ENCODE results near the gene ANKRD33B.
"Not testable (repeated sequence)": the region's sequence is repeated elsewhere in the genome, so short reads cannot be mapped to it uniquely, and the experiment has no call there.

The ANKRD33B gene

GRCh38 chr5:10563945-10564837, at the start of gene ANKRD33B:
Gene ANKRD33B, plus strand, starts transcription at chr5:10564070. Its CDS starts 398 bp downstream, at chr5:10564468.
- peak; percentile 57 to 71 for DNase-seq (ENCODE audit: low read depth in 2 of 2)

DNA sequence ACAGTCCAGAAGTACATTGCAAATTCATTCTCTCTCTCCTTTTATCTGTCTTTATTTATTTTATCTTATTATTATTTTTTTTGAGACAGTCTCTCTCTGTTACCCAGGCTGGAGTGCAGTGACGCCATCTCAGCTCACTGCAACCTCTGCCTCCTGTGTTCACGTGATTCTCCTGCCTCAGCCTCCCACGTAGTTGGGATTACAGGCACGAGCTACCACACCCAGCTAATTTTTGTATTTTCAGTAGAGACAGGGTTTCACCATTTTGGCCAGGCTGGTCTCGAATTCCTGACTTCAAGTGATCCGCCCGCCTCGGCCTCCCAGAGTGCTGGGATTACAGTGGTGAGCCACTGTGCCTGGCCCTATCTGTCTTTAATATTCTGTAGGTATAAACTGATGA, 49.3 kb upstream of the ANKRD33B start:
- not testable (repeated sequence) for DNase-seq (ENCODE audit: low read depth in 2 of 2)

DNA sequence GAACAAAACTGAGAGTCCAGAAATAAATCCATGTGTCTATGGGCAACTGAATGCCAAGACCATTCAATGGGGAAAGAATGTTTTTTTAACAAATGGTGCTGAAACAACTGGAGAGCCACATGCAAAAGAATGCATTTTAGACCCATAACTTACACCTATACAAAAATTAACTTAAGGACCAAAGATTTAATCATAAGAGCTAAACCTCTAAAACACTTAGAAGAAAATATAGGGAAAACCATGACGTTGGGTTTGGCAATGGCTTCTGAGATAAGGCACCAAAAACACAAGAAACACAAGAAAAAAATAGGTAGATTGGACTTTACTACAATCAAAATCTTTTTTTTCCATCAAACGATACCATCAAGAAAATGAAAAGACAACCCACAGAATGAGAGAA, 48.4 kb upstream of the ANKRD33B start:
- DNase-seq (ENCODE audit: low read depth in 2 of 2) = no peak

- no peak for DNase-seq (ENCODE audit: low read depth in 2 of 2)
These were observed 45.5 kb upstream of the ANKRD33B start for GRCh38 chr5:10518347-10518746.

DNA sequence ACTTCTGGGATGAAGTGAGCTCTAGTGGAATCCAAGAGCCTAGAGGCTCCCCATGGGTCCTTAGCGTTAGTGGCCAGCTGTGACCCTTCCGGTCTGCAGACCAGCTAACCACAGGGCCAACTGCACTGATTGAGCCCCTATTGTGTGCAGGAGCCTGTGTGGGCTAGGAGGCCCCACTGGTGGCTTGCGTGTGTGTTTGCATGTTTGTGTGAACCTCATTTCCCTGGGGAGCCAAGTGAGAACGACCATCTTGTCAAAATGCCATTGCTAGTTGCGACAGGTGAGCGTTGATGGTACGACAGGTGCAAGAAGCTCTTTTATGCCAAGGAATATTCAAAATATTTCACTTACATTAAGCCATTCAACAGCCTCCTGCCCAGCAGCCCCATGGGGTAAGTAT, 44.1 kb upstream of the ANKRD33B start:
- no peak for DNase-seq (ENCODE audit: low read depth in 2 of 2)

GRCh38 chr5:10520706-10521105, 43.2 kb upstream of the ANKRD33B start:
- DNase-seq (ENCODE audit: low read depth in 2 of 2) = no peak

DNA sequence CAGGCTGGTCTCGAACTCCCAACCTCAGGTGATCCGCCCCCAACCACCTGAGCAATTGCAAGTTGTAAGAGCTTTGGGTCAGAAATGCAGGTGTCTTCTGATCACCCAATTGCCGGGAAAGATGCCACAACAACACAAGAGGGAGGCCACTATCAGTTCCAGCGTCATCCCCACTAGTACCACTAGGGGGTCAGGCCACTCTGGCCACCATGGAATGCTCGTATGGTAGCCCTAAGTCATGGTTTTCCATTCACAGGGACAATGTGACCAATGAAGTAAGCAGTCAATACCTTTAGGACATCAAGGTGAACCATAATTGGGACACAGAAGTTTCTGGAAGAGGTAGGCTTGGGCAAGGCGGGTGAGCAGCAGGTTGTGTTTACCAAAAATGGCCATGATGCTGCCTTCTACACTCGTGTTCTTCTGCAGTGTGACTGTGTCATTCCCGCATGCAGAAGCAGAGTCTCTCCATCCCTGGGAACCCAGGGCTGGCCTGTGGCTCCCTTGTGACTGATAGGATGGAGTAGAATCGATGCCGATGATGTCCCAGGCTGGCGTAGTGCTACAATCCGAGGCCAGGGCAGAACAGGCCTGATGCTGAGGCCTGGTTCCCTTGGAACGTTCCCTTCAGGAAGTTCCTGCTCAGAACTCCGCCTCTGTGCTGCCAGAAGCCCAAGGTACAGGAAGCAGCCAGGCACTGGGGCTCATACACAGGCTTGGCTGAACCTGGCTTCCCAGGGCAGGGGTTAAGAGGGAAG, 42.2 kb upstream of the ANKRD33B start:
- no peak for DNase-seq (ENCODE audit: low read depth in 2 of 2)

- DNase-seq (ENCODE audit: low read depth in 2 of 2) = no peak
These were observed 41.7 kb upstream of the ANKRD33B start for GRCh38 chr5:10522224-10522611.

DNA sequence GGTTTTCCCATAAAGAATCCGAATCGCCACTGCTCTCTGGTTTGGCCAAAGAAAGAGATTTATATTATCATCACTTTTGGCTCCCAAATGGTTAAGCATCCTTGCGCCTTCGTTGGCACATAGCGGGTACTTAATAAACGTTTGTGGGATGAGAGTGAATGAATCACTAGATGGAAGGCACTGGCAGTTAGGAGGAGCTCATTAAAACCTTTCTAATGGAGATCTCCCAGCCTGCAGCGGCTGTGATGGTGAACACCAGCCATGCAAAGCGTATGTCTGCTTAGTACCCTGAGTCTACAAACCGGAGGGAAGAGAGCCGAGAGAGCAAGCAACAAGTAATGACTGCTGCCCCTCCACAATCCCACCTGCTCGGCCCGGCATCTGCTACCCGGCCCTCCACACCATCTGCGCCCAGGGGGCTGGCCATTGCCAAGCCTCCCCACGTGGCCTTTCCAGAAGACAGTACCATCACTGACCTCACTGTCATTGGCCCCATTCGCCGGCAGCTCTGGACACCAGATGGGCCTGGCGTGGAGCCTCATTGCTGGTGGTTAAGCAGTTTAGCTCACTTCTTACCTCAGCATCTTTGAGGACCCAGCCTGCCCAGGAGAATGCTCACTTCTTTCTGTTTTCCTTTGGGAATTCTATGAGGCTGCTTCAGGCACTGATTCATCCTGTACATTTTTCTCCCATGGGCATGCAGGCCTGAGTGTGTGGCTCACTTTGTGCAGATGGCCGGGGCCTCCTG, 39.3 kb upstream of the ANKRD33B start:
- DNase-seq (ENCODE audit: low read depth in 2 of 2) = no peak

DNA sequence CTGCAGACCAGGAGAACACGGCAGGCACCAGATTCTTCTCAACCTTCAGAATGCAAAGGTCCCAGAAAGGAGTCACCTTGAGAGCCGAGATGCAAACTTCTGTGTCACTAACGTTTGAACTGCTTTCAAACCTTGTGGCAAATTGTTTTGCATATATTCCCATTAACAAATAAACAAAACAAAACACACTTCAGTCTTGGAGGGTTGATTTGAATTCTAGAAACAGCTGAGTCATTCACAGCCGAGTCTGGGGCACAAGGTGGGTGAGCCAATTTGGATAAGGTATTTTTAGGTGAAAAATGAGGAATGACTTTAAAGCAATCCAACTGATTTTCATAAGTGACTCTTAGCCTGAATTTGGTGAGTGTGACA, 38.8 kb upstream of the ANKRD33B start:
- DNase-seq (ENCODE audit: low read depth in 2 of 2) = no peak

DNA sequence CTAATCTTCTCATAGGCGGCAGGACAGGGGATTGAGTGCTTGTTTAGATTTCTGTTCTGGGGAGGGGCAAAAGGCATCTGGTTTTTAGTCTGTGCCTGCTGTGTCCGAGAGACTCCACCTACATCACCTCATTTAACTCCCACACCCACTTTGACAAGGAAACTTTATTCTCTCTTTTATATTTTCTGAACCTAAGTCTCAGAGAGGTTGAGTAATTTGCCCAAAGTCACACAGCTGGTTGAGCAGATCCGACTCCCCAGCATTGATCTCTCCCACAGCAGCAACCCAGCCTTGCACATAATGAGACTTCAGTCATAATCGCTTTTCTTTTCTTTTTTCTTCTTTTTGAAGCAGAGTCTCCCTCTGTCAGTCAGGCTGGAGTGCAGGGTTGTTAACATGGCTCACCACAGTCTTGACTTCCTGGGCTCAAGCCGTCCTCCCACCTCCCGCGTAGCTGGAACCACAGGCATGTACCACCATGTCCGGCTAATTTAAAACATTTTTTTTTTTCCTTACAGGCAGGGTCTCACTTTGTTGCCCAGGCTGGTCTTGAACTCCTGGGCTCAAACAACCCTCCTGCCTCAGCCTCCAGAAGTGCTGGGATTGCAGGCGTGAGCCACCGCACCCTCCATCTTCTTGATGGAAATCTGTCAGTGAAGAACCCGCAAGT, 36.5 kb upstream of the ANKRD33B start:
- DNase-seq (ENCODE audit: low read depth in 2 of 2) = no peak

DNA sequence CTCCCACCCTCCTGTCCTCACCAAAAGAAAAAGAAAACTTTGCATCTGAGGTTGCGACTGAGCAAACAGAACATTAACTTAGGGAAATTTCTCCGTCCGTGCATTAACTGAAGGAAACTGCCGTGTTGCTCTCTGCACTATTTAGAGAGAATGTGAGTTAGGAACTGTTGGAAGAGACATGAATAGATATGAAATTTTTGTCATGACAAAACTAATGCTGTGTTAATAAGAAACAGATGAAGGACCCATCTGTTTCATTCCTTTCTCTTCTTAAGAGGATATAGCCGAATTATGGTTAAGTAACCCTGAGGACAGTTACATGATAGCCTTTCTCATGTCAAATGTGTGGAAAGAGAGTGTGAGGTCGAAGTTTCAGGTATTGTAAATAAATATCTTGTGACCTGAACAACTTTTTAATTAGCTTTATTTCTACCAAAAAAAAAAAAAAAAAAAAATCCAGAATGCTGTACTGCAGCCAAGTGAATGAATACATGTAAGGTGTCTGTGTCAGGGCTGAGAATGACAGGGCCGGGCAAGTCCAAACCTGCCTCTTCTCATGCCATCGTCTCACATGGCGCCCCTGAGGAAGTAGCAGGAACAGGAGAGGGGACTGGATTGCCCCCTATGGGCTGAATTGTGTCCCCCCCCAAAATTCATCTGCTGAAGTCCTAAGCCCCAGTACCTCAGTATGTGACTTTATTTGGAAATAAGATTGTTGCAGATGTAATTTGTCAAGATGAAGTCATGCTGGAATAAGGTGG, 35.6 kb upstream of the ANKRD33B start:
- no peak for DNase-seq (ENCODE audit: low read depth in 2 of 2)

DNA sequence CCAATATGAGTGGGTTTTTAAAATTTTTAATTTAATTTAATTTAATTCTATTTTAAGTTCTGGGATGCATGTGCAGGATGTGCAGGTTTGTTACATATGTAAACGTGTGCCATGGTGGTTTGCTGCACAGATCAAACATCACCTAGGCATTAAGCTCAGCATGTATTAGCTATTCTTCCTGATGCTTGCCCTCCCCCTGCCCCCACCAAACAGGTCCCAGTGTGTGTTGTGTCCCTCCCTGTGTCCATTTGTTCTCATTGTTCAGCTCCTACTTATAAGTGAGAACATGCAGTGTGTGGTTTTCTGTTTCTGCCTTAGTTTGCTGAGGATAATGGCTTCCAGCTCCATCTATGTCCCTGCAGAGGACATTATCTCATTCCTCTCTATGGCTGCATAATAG, 35.0 kb upstream of the ANKRD33B start:
- no peak for DNase-seq (ENCODE audit: low read depth in 2 of 2)

GRCh38 chr5:10530601-10531320, 33.1 kb upstream of the ANKRD33B start:
- DNase-seq (ENCODE audit: low read depth in 2 of 2) = no peak

DNA sequence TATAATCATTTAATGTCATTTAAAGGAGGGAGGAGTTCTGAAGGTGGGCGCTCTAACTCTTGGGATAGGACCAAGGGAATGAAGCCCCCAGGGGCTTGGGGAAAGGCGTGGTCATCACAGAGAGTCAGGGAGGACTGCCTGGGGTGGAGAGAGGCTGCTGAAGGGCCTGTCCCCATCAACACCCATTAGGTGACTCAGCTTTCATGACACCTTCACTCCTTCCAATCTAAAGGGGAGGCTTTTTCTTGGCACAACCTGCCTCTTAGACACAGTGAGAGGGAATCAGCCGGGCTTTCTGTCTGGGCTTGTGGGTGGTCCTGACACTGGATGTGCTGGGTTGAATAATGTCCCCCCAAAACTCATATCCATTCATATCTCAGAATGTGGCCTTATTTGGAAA, 31.4 kb upstream of the ANKRD33B start:
- no peak for DNase-seq (ENCODE audit: low read depth in 2 of 2)

DNA sequence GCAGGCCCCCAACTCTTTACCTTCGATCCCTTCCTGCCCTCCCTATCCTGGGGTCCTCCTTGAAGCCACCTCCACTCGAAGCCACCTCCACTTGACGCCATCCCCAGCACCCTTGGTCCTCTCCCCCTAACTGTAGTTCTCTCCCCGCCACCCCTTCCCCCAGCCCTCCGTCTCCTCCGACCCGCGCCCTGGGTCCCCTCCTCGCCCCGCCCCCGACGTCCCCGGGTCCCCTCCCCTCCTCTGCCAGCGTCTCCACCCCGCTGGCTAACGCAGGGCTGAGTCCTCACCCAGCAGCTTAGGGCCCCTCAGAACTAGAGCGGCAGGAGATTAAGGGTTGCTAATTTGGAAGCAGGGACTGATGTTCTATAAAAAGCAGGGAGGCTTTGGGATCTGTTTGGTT, 30.6 kb upstream of the ANKRD33B start:
- DNase-seq (ENCODE audit: low read depth in 2 of 2) = no peak

GRCh38 chr5:10534561-10535530, 29.0 kb upstream of the ANKRD33B start:
- DNase-seq (ENCODE audit: low read depth in 2 of 2) = no peak

GRCh38 chr5:10536511-10536910, 27.4 kb upstream of the ANKRD33B start:
- no peak for DNase-seq (ENCODE audit: low read depth in 2 of 2)

DNA sequence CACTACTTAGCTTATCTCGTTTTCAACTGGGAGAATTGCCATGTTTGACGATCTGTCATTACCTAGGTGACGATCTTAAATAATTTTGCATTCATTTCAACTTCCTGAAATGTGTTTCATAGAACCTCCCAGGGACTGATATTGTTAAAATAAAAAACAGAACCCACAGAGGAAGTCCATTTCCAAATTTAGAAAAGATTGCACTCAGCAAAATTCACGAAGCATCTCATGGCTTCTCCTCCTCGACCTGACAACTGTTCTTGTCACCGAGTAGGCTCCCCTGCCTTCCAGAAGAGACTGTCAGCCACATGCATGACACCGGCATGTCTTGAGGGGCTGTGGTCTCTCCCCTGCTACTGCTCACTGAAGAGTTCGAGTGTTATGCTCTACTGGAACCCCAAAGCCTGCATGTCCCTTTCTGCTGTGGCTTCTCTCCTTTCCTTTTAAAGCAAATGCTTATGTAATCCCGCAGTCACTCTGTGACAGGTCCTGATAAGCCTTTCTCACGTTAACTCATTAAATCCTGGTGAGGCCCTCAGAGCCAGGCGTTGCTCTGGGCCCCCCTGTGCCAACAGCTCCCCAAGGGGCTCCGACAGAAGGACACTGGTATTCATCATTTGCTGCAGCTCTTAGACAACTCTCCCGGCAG, 26.8 kb upstream of the ANKRD33B start:
- no peak for DNase-seq (ENCODE audit: low read depth in 2 of 2)
